HepG2 (cell line): Measurements from ENCODE around the gene M1AP. TPM values are rescaled to one million over a fixed set of nuclear protein-coding genes. Genes with fewer than 3 reads are reported as not detected.

Source experiments
- ATAC-seq: fragments of 200-7000 bp; cut with Tn5 transposase; 3 replicates; pipeline ENCODE4 v1.9.1; 2020; ENCODE audit warnings: mild to moderate bottlenecking, moderate library complexity
- BruUV-seq: library from RNA; stranded (reverse); fragments of 400-500 nt; replicated peaks from 2 replicates; lab custom pipeline; 2021; lab: Mats Ljungman, UMichigan
- CTCF ChIA-PET: fragments of 300-600 bp; formaldehyde crosslinking; extraction: SDS; loops from one replicate; lab custom pipeline; 2021; ENCODE audit warnings: low total read pairs, inconsistent platforms, low intra/inter-chr PET ratio; lab: Yijun Ruan, JAX
- POLR2A ChIA-PET: fragments of 350-600 bp; sonication (Branson Sonifier 250); formaldehyde crosslinking; loops from one replicate; lab custom pipeline; 2020; ENCODE audit warnings: antibody characterized with exemption, inconsistent platforms; lab: Yijun Ruan, JAX
- DNase-seq: peaks from one replicate; pipeline ENCODE4 v3.0.0-alpha.2; 2015; ENCODE audit warnings: low spot score
- FAIRE-seq: peaks from 3 replicates; lab custom pipeline; 2011; peaks lifted over from hg19 to GRCh38; lab: Jason Lieb, UNC
- H2AFZ ChIP-seq: one replicate; pipeline ENCODE4 v1.6.1; 2011; ENCODE audit warnings: low read length, inconsistent platforms
- H3K27ac ChIP-seq: fragments of 300-600 bp; 3 replicates; pipeline ENCODE4 v1.8.0; 2011; ENCODE audit warnings: mixed run types, mild to moderate bottlenecking, mixed read lengths, low read length, inconsistent platforms; ENCODE audit not compliant: insufficient read depth; ENCODE audit errors: extremely low read length
- H3K27me3 ChIP-seq, 2 experiments: fragments of 200-600 bp in 1 of 2; 2 replicates in 1 of 2; 3 replicates in 1 of 2; pipeline versions ENCODE4 v1.6.0 to v1.8.0; 2011; ENCODE audit warnings: low read length in 2 of 2, mild to moderate bottlenecking in 2 of 2, moderate library complexity in 2 of 2, inconsistent platforms in 1 of 2; ENCODE audit not compliant: insufficient read depth in 2 of 2, control insufficient read depth in 1 of 2
- H3K36me3 ChIP-seq, 2 experiments: fragments of 200-600 bp in 1 of 2; replicated peaks in 1 of 2; 2 replicates in 1 of 2; 3 replicates in 1 of 2; pipeline versions ENCODE4 v1.5.1 to v1.8.0; 2011; ENCODE audit warnings: low read length in 2 of 2, inconsistent platforms in 1 of 2; ENCODE audit not compliant: insufficient read depth in 2 of 2, control insufficient read depth in 1 of 2
- H3K4me1 ChIP-seq: 2 replicates; pipeline ENCODE4 v1.5.1; 2012; ENCODE audit warnings: low read length, inconsistent platforms; ENCODE audit not compliant: insufficient read depth
- H3K4me2 ChIP-seq: 2 replicates; pipeline ENCODE4 v1.6.0; 2011; ENCODE audit warnings: low read depth, low read length, inconsistent platforms
- H3K4me3 ChIP-seq, 3 experiments: fragments of 200-600 bp in 1 of 3; sonication (generic), shearing (Covaris generic) in 1 of 3; replicated peaks in 1 of 3; 2 replicates each; pipeline ENCODE4 v1.5.1; 2011 to 2016; ENCODE audit warnings: low read length in 3 of 3, inconsistent platforms in 2 of 3, low read depth in 2 of 3, mild to moderate bottlenecking in 2 of 3, control low read depth in 1 of 3, mixed read lengths in 1 of 3; ENCODE audit not compliant: insufficient read depth in 1 of 3
- H3K79me2 ChIP-seq: one replicate; pipeline ENCODE4 v1.6.1; 2011; ENCODE audit warnings: low read length, inconsistent platforms; ENCODE audit not compliant: insufficient read depth
- H3K9ac ChIP-seq: 2 replicates; pipeline ENCODE4 v1.6.0; 2011; ENCODE audit warnings: mild to moderate bottlenecking, low read depth, low read length, inconsistent platforms; ENCODE audit not compliant: insufficient read depth
- H3K9me3 ChIP-seq: 2 replicates; pipeline ENCODE4 v1.5.1; 2012; ENCODE audit warnings: mild to moderate bottlenecking, low read length
- H4K20me1 ChIP-seq: 2 replicates; pipeline ENCODE4 v1.6.0; 2011; ENCODE audit warnings: inconsistent platforms, mild to moderate bottlenecking, low read length, moderate library complexity; ENCODE audit not compliant: insufficient read depth
- ARID2 ChIP-seq: sonication (generic); formaldehyde crosslinking; IDR thresholded peaks from 2 replicates; pipeline ENCODE4 v1.8.1; 2022; ENCODE audit warnings: mild to moderate bottlenecking, missing genetic modification reagents, borderline replicate concordance
- BCL6 ChIP-seq: IDR thresholded peaks from 2 replicates; pipeline ENCODE4 v1.6.1; 2016; ENCODE audit warnings: missing genetic modification reagents, missing compliant biosample characterization
- DMAP1 ChIP-seq: IDR thresholded peaks from 2 replicates; pipeline ENCODE4 v1.6.1; 2016
- EZH2 ChIP-seq: conservative IDR thresholded peaks from 2 replicates; pipeline ENCODE4 v1.6.1; 2012; ENCODE audit warnings: mild to moderate bottlenecking, low read depth, low read length, moderate library complexity
- FLYWCH1 ChIP-seq: sonication (generic); formaldehyde crosslinking; IDR thresholded peaks from 2 replicates; pipeline ENCODE4 v1.8.1; 2023; ENCODE audit warnings: mild to moderate bottlenecking, missing genetic modification reagents
- HIVEP1 ChIP-seq: sonication (generic); formaldehyde crosslinking; IDR thresholded peaks from 2 replicates; pipeline ENCODE4 v1.4.0; 2020; ENCODE audit warnings: mild to moderate bottlenecking, missing genetic modification reagents
- ISX ChIP-seq: sonication (generic); formaldehyde crosslinking; conservative IDR thresholded peaks from 2 replicates; pipeline ENCODE4 v1.5.0; 2020; ENCODE audit warnings: missing genetic modification reagents
- SMYD3 ChIP-seq: sonication (generic); formaldehyde crosslinking; IDR thresholded peaks from 2 replicates; pipeline ENCODE4 v1.8.1; 2023; ENCODE audit warnings: mild to moderate bottlenecking, missing genetic modification reagents
- ZNF317 ChIP-seq: sonication (generic); formaldehyde crosslinking; IDR thresholded peaks from 2 replicates; pipeline ENCODE4 v1.5.0; 2020; ENCODE audit warnings: mild to moderate bottlenecking, missing genetic modification reagents
- ZNF333 ChIP-seq: sonication (generic); formaldehyde crosslinking; IDR thresholded peaks from 2 replicates; pipeline ENCODE4 v1.4.0; 2020; ENCODE audit warnings: mild to moderate bottlenecking, missing genetic modification reagents, borderline replicate concordance
- ZNF484 ChIP-seq: sonication (generic); formaldehyde crosslinking; IDR thresholded peaks from 2 replicates; pipeline ENCODE4 v1.5.1; 2020; ENCODE audit warnings: mild to moderate bottlenecking, low read depth, missing genetic modification reagents, borderline replicate concordance
- ZNF605 ChIP-seq: sonication (generic); formaldehyde crosslinking; IDR thresholded peaks from 2 replicates; pipeline ENCODE4 v1.8.0; 2022; ENCODE audit warnings: mild to moderate bottlenecking, missing genetic modification reagents
- WGBS: methylation state at CpG from one replicate; pipeline ENCODE4 v1.1.6; 2017; ENCODE audit warnings: low lambda C conversion rate; 5-methylcytosine and 5-hydroxymethylcytosine counted together
- in situ Hi-C: cut with HindIII; loops from 2 replicates; pipeline ENCODE4 v1.10.0; 2017; ENCODE audit warnings: low pct_unique_long_range_greater_than_20kb; ENCODE audit not compliant: extremely low pct_ligation_motif_present
- intact Hi-C: fragments of 100-400 bp; cut with micrococcal nuclease; formaldehyde crosslinking; loops from one replicate; pipeline ENCODE4 v1.10.0; 2022; ENCODE audit not compliant: unreplicated experiment
- polyA plus RNA-seq, 8 experiments: library from polyadenylated mRNA; depleted of rRNA in 3 of 8; stranded (reverse) in 7 of 8; unstranded in 1 of 8; fragments of >200 nt; fragmentation: Illumina TruSeq in 4 of 8; extraction: Trizol in 4 of 8; gene quantifications; 2 replicates each; pipeline versions ENCODE4 v1.2.1 to v1.2.3, GENCODE V29; 2011 to 2016; ENCODE audit warnings: low read depth in 4 of 8, missing spikeins in 1 of 8, mixed read lengths in 1 of 8; ENCODE audit not compliant: insufficient read depth in 1 of 8
- total RNA-seq, 5 experiments: library from RNA; depleted of rRNA; stranded (reverse); fragments of >200 nt; fragmentation: Illumina TruSeq; extraction: Trizol; gene quantifications; 2 replicates each; pipeline ENCODE4 v1.2.3, GENCODE V29; 2016; ENCODE audit warnings: low read depth in 1 of 5
- TF ChIP-seq, protein P1 (sequence below): sonication (generic); formaldehyde crosslinking; IDR thresholded peaks from 2 replicates; pipeline ENCODE4 v1.4.0; 2020; ENCODE audit warnings: missing genetic modification reagents
- TF ChIP-seq, protein P2 (sequence below): sonication (generic); formaldehyde crosslinking; IDR thresholded peaks from 2 replicates; pipeline ENCODE4 v1.4.0; 2020; ENCODE audit warnings: low read depth, mild to moderate bottlenecking, missing genetic modification reagents

The M1AP gene
- total and polyA plus RNA-seq, 2 of the 13 experiments (the other 11 are each of a cell fraction or from before 2014, with no cell fraction given) = not detected

DNA sequence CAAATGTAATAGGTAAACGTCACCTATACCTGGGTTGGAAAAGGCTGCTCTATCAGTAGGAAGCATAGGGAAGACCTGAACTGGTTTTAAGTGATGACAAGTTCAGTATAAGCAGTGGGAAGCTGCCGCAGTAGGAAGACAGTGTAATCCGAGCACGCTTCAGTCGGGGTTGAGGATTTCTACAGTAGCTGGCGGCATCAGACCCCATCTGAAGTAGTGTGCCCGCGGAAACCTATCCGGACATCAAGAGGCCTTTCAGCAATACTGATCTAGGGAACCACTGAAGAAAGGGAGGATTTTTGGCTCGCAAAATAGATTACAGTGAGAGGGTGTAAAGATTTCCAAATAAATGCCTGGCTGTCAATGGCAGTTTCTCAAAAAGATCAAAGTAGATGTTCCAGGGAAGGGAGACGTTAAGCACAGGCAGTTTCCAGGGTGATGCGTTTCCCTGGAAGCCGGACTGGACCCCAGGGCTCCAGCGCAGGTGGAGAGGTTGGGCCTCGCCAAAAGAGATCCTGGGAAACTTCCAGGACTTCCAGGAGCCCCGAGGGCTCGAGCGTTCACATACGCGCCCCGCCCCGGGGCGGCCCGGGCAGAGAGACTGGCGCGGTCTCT, 99.7 kb downstream of the M1AP start:
- Histone ChIP-seq H3K9ac (peak overlapping the region; percentile 51), H3K9me3 (no peaks in the 10 kb centered on the region), H3K27me3 (peaks cover 0 to 27% of the 10 kb centered on the region in 2 experiments; a peak in 2 of 5 replicates), H3K4me2 (peak overlapping the region; percentile 74), H3K79me2 (no peaks in the 10 kb centered on the region), H3K36me3 (no peaks in the 10 kb centered on the region), H2AFZ (no peak overlapping the region), H3K4me1 (peaks cover 48% of the 10 kb centered on the region), H4K20me1 (no peaks in the 10 kb centered on the region), H3K4me3 (peak overlapping the region; percentile 33 to 73 (median 56)), H3K27ac (no peak overlapping the region)
- POLR2A ChIA-PET = no interaction called here
- intact Hi-C loops (no loop called here), in situ Hi-C loops (no loop called here)
- CTCF ChIA-PET = no interaction called here
- no TSS peak for BruUV-seq
- no peak for DNase-seq
- no peak for FAIRE-seq
- WGBS = 20% methylated on average over 14 of the region's 26 CpGs
- ATAC-seq = no peak
- TF ChIP-seq EZH2 = 0 out of 2 replicates have a peak, but pooled peaks have one; percentile 31
- TF ChIP-seq ZNF605 (CRISPR knock-in tag) = peak; percentile 35; the same call in 1 of the 2 replicates
- TF ChIP-seq ARID2 = 0 out of 2 replicates have a peak, but pooled peaks have one; percentile 36
- TF ChIP-seq ZNF333 (CRISPR knock-in tag) = peak; percentile 90
- TF ChIP-seq DMAP1 (CRISPR knock-in tag) = 0 out of 2 replicates have a peak, but pooled peaks have one; percentile 19
- TF ChIP-seq SMYD3 = 0 out of 2 replicates have a peak, but pooled peaks have one; percentile 62
- no peak for TF ChIP-seq ISX
- 0 out of 2 replicates have a peak, but pooled peaks have one; percentile 40 for TF ChIP-seq ZNF317 (CRISPR knock-in tag)
- TF ChIP-seq, protein P1, sequence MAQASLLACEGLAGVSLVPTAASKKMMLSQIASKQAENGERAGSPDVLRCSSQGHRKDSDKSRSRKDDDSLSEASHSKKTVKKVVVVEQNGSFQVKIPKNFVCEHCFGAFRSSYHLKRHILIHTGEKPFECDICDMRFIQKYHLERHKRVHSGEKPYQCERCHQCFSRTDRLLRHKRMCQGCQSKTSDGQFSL = no peak
- TF ChIP-seq BCL6 (CRISPR knock-in tag) = 0 out of 2 replicates have a peak, but pooled peaks have one; percentile 15
- no peak for TF ChIP-seq ZNF484 (CRISPR knock-in tag)
- TF ChIP-seq FLYWCH1 (CRISPR knock-in tag) = 0 out of 2 replicates have a peak, but pooled peaks have one; percentile 49
- 0 out of 2 replicates have a peak, but pooled peaks have one; percentile 41 for TF ChIP-seq HIVEP1 (CRISPR knock-in tag)
- TF ChIP-seq, protein P2, sequence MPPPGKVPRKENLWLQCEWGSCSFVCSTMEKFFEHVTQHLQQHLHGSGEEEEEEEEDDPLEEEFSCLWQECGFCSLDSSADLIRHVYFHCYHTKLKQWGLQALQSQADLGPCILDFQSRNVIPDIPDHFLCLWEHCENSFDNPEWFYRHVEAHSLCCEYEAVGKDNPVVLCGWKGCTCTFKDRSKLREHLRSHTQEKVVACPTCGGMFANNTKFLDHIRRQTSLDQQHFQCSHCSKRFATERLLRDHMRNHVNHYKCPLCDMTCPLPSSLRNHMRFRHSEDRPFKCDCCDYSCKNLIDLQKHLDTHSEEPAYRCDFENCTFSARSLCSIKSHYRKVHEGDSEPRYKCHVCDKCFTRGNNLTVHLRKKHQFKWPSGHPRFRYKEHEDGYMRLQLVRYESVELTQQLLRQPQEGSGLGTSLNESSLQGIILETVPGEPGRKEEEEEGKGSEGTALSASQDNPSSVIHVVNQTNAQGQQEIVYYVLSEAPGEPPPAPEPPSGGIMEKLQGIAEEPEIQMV (CRISPR knock-in tag) = no peak
